ENCODE data around the gene ZNF283.
"Not testable (repeated sequence)": the region's sequence is repeated elsewhere in the genome, so short reads cannot be mapped to it uniquely, and the experiment has no call there.

Gene ZNF283

DNA sequence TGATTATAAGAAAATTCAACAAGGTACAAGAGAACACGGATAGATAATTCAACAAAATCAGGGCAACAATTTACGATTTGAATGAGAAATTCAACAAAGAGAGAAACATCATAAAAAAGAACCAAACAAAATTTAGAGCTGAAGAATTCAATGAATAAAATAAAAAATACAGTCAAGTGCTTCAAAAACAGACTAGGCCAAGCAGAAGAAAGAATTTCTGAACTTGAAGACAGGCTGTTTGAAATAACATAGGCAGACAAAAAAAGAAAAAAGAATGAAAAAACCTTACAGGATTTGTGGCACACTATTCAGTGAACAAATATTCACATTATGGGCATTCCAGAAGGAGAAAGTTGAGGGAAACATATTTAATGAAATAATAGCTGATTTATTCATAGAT is 31.1 kb downstream of the ZNF283 start:
- DNase-seq (ENCODE audit: low spot score), result no peak

GRCh38 chr19:43866923-43867322 is 39.8 kb downstream of the ZNF283 start:
- not testable (repeated sequence) for DNase-seq (ENCODE audit: low spot score)

DNA sequence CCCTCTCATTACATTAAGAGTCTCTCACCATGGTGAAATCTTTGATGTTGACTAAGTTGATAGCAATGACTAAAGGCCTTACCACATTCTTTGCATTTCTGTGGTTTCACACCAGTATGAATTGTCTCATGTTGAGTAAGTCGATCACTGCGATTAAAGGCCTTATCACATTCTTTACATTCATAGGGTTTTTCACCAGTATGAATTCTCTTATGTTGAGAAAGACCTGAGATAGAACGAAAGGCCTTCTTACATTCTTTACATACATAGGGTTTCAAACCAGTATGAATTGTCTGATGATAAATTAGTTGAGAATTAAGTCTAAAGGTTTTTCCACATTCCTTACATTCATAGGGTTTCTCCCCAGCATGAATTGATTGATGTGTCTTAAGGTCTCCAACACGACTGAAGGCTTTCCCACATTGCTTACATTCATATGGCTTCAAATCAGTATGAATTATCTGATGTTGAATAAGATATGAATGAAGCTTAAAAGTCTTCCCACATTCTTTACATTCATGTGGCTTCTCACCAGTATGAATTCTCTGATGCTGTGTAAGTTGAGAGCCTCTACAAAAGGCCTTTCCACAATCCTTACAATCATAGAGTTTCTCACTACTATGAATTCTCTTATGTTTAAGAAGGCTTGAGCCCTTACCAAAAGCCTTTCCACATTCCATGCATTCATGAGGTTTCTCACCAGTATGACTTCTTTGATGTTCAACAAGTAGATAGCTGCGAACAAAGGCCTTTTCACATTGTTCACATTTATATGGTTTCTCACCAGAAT is 45.6 kb downstream of the ZNF283 start:
- DNase-seq (ENCODE audit: low spot score), result no peak

- no peak for DNase-seq (ENCODE audit: low spot score)
These were observed 53.4 kb downstream of the ZNF283 start for GRCh38 chr19:43880483-43880882.

DNA sequence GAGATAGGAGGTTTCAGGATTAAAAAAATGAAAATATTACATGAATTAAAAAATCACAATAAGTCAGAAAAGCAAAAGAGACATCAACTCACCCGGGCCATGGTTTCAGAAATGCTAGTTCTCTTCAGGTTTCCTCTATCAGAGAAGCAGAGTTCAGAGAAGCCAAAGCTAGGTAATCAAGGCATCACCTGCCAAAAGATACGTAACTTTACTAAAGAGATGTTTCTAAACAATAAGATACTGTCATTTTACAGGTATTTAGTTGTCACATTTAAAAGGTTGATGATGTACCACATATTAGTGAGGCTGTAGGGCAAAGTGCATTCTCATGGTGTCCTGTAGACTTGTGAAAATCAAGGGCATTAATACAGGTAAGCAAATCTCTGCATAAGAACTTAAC is 56.7 kb downstream of the ZNF283 start, which contains the start of gene ZNF404:
TSS of gene ZNF404 (minus strand) at position 101 of the 400 bp plus-strand sequence.
- DNase-seq (ENCODE audit: low spot score), result no peak

DNA sequence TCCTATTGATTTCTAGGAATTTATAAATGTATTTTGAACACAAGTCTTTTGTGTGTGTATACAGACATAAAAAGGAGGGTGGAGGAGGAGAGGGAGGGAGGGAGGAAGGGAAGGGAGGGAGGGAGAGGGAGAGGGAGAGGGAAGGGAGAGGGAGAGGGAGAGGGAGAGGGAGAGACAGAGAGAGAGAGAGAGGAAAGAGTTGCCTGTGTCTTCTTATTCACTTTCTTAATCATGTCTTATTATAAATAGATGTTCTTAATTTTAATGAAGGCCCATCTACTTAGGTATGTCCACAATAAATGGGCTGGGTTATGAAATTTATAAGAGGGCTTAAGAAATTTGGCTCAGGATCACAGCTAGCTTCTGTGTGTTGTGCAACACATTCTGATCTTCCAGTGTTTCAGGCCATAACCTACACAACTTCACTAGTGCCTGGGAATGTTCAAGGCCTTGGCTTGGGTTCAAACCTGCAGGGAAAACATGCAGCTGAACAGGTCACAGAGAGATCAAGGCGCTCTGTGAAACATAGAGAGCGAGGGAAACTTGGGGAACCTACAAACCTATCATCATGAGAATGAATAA is 68.7 kb downstream of the ZNF283 start:
- DNase-seq (ENCODE audit: low spot score), result no peak
